GM12865 (cell line): Measurements from ENCODE around the gene BCL7A.
"Not testable (repeated sequence)": the region's sequence is repeated elsewhere in the genome, so short reads cannot be mapped to it uniquely, and the experiment has no call there.

Source experiments
- DNase-seq: peaks from one replicate; pipeline ENCODE4 v3.0.0; 2010; ENCODE audit warnings: low read depth
- H3K4me3 ChIP-seq: 2 replicates; pipeline ENCODE4 v1.5.1; 2011; ENCODE audit warnings: mild to moderate bottlenecking, low read depth, low read length, control low read depth
- CTCF ChIP-seq: IDR thresholded peaks from 2 replicates; pipeline ENCODE4 v1.5.1; 2011; ENCODE audit warnings: low read length, control low read depth, low read depth, inconsistent platforms; ENCODE audit not compliant: insufficient read depth; ENCODE audit errors: missing control alignments

Gene BCL7A

GRCh38 chr12:122054842-122055520 is 33.3 kb downstream of the BCL7A start:
- H3K4me3 ChIP-seq = no peak overlapping the region
- TF ChIP-seq CTCF = no peak
- no peak for DNase-seq

- H3K4me3 ChIP-seq, DNase-seq: not testable (repeated sequence)
These were observed 34.7 kb downstream of the BCL7A start for GRCh38 chr12:122056406-122056805.

- no peak for TF ChIP-seq CTCF
- no peak overlapping the region for H3K4me3 ChIP-seq
- DNase-seq = no peak
These were observed 35.5 kb downstream of the BCL7A start for GRCh38 chr12:122057007-122057735.

- no peak overlapping the region for H3K4me3 ChIP-seq
- TF ChIP-seq CTCF = no peak
- DNase-seq = no peak
These were observed 36.1 kb downstream of the BCL7A start for GRCh38 chr12:122057769-122058168.

GRCh38 chr12:122058549-122059149 is 37.0 kb downstream of the BCL7A start:
- TF ChIP-seq CTCF = no peak
- DNase-seq = no peak
- H3K4me3 ChIP-seq = no peak overlapping the region

- TF ChIP-seq CTCF = no peak
- DNase-seq = no peak
- H3K4me3 ChIP-seq = no peak overlapping the region
These were observed 37.7 kb downstream of the BCL7A start for GRCh38 chr12:122059203-122059960.

GRCh38 chr12:122060081-122060501 is 38.4 kb downstream of the BCL7A start:
- H3K4me3 ChIP-seq = no peak overlapping the region
- no peak for TF ChIP-seq CTCF
- DNase-seq = no peak
